Neural crest cell (in vitro differentiated cells): Measurements from ENCODE around the gene CUEDC1. TPM values are rescaled to one million over a fixed set of nuclear protein-coding genes. Genes with fewer than 3 reads are reported as not detected.

Experiments used
- DNase-seq: peaks from one replicate; pipeline ENCODE4 v3.0.0; 2021; ENCODE audit warnings: low read depth, mixed read lengths, low spot score
- H3K27ac Mint-ChIP-seq: one replicate; pipeline ENCODE4 v1.8.0; 2021; ENCODE audit warnings: mild to moderate bottlenecking, mixed read lengths; ENCODE audit not compliant: unreplicated experiment
- H3K27me3 Mint-ChIP-seq: 2 replicates; pipeline ENCODE4 v1.8.0; 2021; ENCODE audit warnings: low read depth, mild to moderate bottlenecking, mixed read lengths
- H3K36me3 Mint-ChIP-seq: 2 replicates; pipeline ENCODE4 v1.8.0; 2021; ENCODE audit warnings: low read depth, mild to moderate bottlenecking, mixed read lengths
- H3K4me1 Mint-ChIP-seq: 2 replicates; pipeline ENCODE4 v1.8.0; 2021; ENCODE audit warnings: mixed read lengths
- H3K4me3 Mint-ChIP-seq: one replicate; pipeline ENCODE4 v1.8.0; 2021; ENCODE audit warnings: mild to moderate bottlenecking, mixed read lengths
- H3K9me3 Mint-ChIP-seq: 2 replicates; pipeline ENCODE4 v1.8.0; 2021; ENCODE audit warnings: mixed read lengths
- CTCF ChIP-seq: fragments of 200-600 bp; sonication (generic); conservative IDR thresholded peaks from 2 replicates; pipeline ENCODE4 v1.5.0; 2021; ENCODE audit warnings: antibody characterized with exemption, mild to moderate bottlenecking
- total RNA-seq: library from RNA; stranded (reverse); gene quantifications from 2 replicates; pipeline ENCODE4 v1.2.1, GENCODE V29; 2021

The CUEDC1 gene
- total RNA-seq, 1 donor from 2014 or later: 86.9 TPM

- H3K36me3 Mint-ChIP-seq: peaks cover 3% of the 10 kb centered on the region
- no peaks in the 10 kb centered on the region for H3K9me3 Mint-ChIP-seq
- H3K27me3 Mint-ChIP-seq: peaks cover 4% of the 10 kb centered on the region
- H3K27ac Mint-ChIP-seq: peak overlapping the region; percentile 99
- H3K4me1 Mint-ChIP-seq: peaks cover 73% of the 10 kb centered on the region
- H3K4me3 Mint-ChIP-seq: peak overlapping the region; percentile 87
- no peak for TF ChIP-seq CTCF
- peak; percentile 61 for DNase-seq
Observed at GRCh38 chr17:57935833-57936807, 19.1 kb downstream of the CUEDC1 start.

- H3K4me3 Mint-ChIP-seq: peak overlapping the region; percentile 65
- peaks cover 4% of the 10 kb centered on the region for H3K27me3 Mint-ChIP-seq
- H3K27ac Mint-ChIP-seq: peak overlapping the region; percentile 98
- TF ChIP-seq CTCF: no peak
- no peaks in the 10 kb centered on the region for H3K36me3 Mint-ChIP-seq
- no peak for DNase-seq
- H3K4me1 Mint-ChIP-seq: peaks cover 89% of the 10 kb centered on the region
- no peaks in the 10 kb centered on the region for H3K9me3 Mint-ChIP-seq
Observed at GRCh38 chr17:57931488-57932137, 23.6 kb downstream of the CUEDC1 start.

- no peak for DNase-seq
- peaks cover 3% of the 10 kb centered on the region for H3K27me3 Mint-ChIP-seq
- H3K36me3 Mint-ChIP-seq: no peaks in the 10 kb centered on the region
- H3K9me3 Mint-ChIP-seq: no peaks in the 10 kb centered on the region
- peak overlapping the region; percentile 35 for H3K4me3 Mint-ChIP-seq
- no peak for TF ChIP-seq CTCF
- H3K27ac Mint-ChIP-seq: peak overlapping the region; percentile 98
- peaks cover 88% of the 10 kb centered on the region for H3K4me1 Mint-ChIP-seq
Observed at GRCh38 chr17:57930239-57930638, 25.0 kb downstream of the CUEDC1 start.

GRCh38 chr17:57929386-57929785, 25.8 kb downstream of the CUEDC1 start:
- no peak for TF ChIP-seq CTCF
- H3K4me3 Mint-ChIP-seq: peak overlapping the region; percentile 50
- H3K9me3 Mint-ChIP-seq: no peaks in the 10 kb centered on the region
- DNase-seq: no peak
- peak overlapping the region; percentile 62 for H3K27ac Mint-ChIP-seq
- H3K27me3 Mint-ChIP-seq: no peaks in the 10 kb centered on the region
- H3K36me3 Mint-ChIP-seq: no peaks in the 10 kb centered on the region
- peaks cover 88% of the 10 kb centered on the region for H3K4me1 Mint-ChIP-seq

- H3K27me3 Mint-ChIP-seq: no peaks in the 10 kb centered on the region
- TF ChIP-seq CTCF: no peak
Observed at GRCh38 chr17:57928928-57929327, 26.3 kb downstream of the CUEDC1 start.

More at GRCh38 chr17:57928928-57929327, 26.3 kb downstream of the CUEDC1 start:
- no peaks in the 10 kb centered on the region for H3K36me3 Mint-ChIP-seq
- DNase-seq: no peak
- peaks cover 90% of the 10 kb centered on the region for H3K4me1 Mint-ChIP-seq
- no peaks in the 10 kb centered on the region for H3K9me3 Mint-ChIP-seq
- peak overlapping the region; percentile 50 for H3K4me3 Mint-ChIP-seq
- H3K27ac Mint-ChIP-seq: peak overlapping the region; percentile 62
